B cell (primary cell): ENCODE measurements around the gene VWA7. TPM values are rescaled to one million over a fixed set of nuclear protein-coding genes. Genes with fewer than 3 reads are reported as not detected.

Experiments used
- ATAC-seq: fragments of 200-7000 bp; cut with Tn5 transposase; one replicate; pipeline ENCODE4 v1.10.0; 2021; ENCODE audit warnings: low read depth, mild to moderate bottlenecking, moderate number of reproducible peaks, moderate library complexity
- CTCF ChIA-PET: fragments of 350-600 bp; sonication (Branson Sonifier 250); formaldehyde crosslinking; loops from one replicate; lab custom pipeline; 2021; ENCODE audit warnings: antibody characterized with exemption, inconsistent platforms; lab: Charles Lee
- POLR2A ChIA-PET: fragments of 350-600 bp; sonication (Branson Sonifier 250); formaldehyde crosslinking; loops from one replicate; lab custom pipeline; 2021; ENCODE audit warnings: antibody characterized with exemption; lab: Charles Lee
- DNase-seq: peaks from one replicate; pipeline ENCODE4 v3.0.0; 2013
- H2AFZ ChIP-seq: 2 replicates; pipeline ENCODE4 v1.6.1; 2012; ENCODE audit warnings: mild to moderate bottlenecking, low read depth, low read length; ENCODE audit not compliant: insufficient read depth, poor library complexity, severe bottlenecking
- H3K27ac ChIP-seq, 2 donors: 1 replicate in 1 of 2; 2 replicates in 1 of 2; pipeline ENCODE4 v1.5.1; 2012 to 2013; ENCODE audit warnings: low read length in 2 of 2, mild to moderate bottlenecking in 2 of 2, moderate library complexity in 1 of 2
- H3K27me3 ChIP-seq, 4 experiments: fragments of 200-600 bp in 1 of 4; sonication (generic) in 1 of 4; replicated peaks in 1 of 4; 1 replicate in 2 of 4; 2 replicates in 2 of 4; pipeline versions ENCODE4 v1.6.1 to v1.7.0; 2013 to 2016; ENCODE audit warnings: low read length in 3 of 4, mild to moderate bottlenecking in 2 of 4, mixed read lengths in 1 of 4, moderate library complexity in 1 of 4; ENCODE audit not compliant: insufficient read depth in 4 of 4, control insufficient read depth in 3 of 4; ENCODE audit errors: control extremely low read depth in 1 of 4
- H3K36me3 ChIP-seq, 2 experiments: replicated peaks in 1 of 2; 1 replicate in 1 of 2; 2 replicates in 1 of 2; pipeline versions ENCODE4 v1.6.1 to v1.7.1; 2013; ENCODE audit warnings: low read length in 1 of 2; ENCODE audit not compliant: insufficient read depth in 2 of 2, control insufficient read depth in 1 of 2; ENCODE audit errors: control extremely low read depth in 1 of 2, extremely low read depth in 1 of 2
- H3K4me1 ChIP-seq, 2 donors: fragments of 200-600 bp in 1 of 2; sonication (generic) in 1 of 2; 1 replicate in 1 of 2; 2 replicates in 1 of 2; pipeline versions ENCODE4 v1.5.1 to v1.6.1; 2013 to 2017; ENCODE audit warnings: low read length in 2 of 2; ENCODE audit not compliant: control insufficient read depth in 2 of 2, insufficient read depth in 2 of 2
- H3K4me2 ChIP-seq: replicated peaks from 2 replicates; pipeline ENCODE3; 2012; ENCODE audit warnings: mild to moderate bottlenecking, low read depth, low read length; ENCODE audit not compliant: poor library complexity, severe bottlenecking
- H3K4me3 ChIP-seq, 5 experiments: fragments of 200-600 bp in 1 of 5; sonication (generic) in 1 of 5; 1 replicate in 3 of 5; 2 replicates in 2 of 5; pipeline versions ENCODE4 v1.5.1 to v1.7.0; 2011 to 2016; ENCODE audit warnings: low read length in 4 of 5, mild to moderate bottlenecking in 4 of 5, low read depth in 2 of 5, control low read depth in 1 of 5, moderate library complexity in 1 of 5; ENCODE audit not compliant: insufficient read depth in 1 of 5; ENCODE audit errors: control extremely low read depth in 1 of 5, extremely low read depth in 1 of 5
- H3K79me2 ChIP-seq: fragments of 200-600 bp; sonication (generic); one replicate; pipeline ENCODE4 v1.6.0; 2016; ENCODE audit warnings: low read length; ENCODE audit not compliant: control insufficient read depth, insufficient read depth
- H3K9ac ChIP-seq: fragments of 200-600 bp; sonication (generic); 2 replicates; pipeline ENCODE4 v1.6.1; 2017; ENCODE audit warnings: mild to moderate bottlenecking, low read length, moderate library complexity
- H3K9me3 ChIP-seq, 3 donors: one replicate each; pipeline versions ENCODE4 v1.6.1 to v1.7.1; 2013; ENCODE audit warnings: low read length in 2 of 3; ENCODE audit not compliant: control insufficient read depth in 2 of 3, insufficient read depth in 1 of 3; ENCODE audit errors: control extremely low read depth in 1 of 3
- H4K20me1 ChIP-seq: 2 replicates; pipeline ENCODE4 v1.6.0; 2012; ENCODE audit warnings: mild to moderate bottlenecking, low read length; ENCODE audit not compliant: insufficient read depth, control insufficient read depth, poor library complexity, severe bottlenecking
- H3K27ac Mint-ChIP-seq: one replicate; pipeline ENCODE4 v1.8.0; 2021; ENCODE audit warnings: mixed read lengths
- H3K27me3 Mint-ChIP-seq: one replicate; pipeline ENCODE4 v1.8.0; 2021; ENCODE audit warnings: mixed read lengths
- H3K4me1 Mint-ChIP-seq: one replicate; pipeline ENCODE4 v1.8.0; 2021; ENCODE audit warnings: mixed read lengths
- H3K4me3 Mint-ChIP-seq: one replicate; pipeline ENCODE4 v1.8.0; 2021; ENCODE audit warnings: mixed read lengths
- H3K9me3 Mint-ChIP-seq: one replicate; pipeline ENCODE4 v1.8.0; 2022; ENCODE audit warnings: mixed read lengths; ENCODE audit not compliant: insufficient read depth
- CTCF ChIP-seq: fragments of 200-600 bp; IDR thresholded peaks from one replicate; pipeline ENCODE4 v1.8.0; 2022; ENCODE audit warnings: antibody characterized with exemption, mild to moderate bottlenecking
- EZH2 ChIP-seq: IDR thresholded peaks from 2 replicates; pipeline ENCODE4 v1.6.1; 2012; ENCODE audit warnings: borderline replicate concordance, low read depth, mild to moderate bottlenecking, moderate library complexity, low read length; ENCODE audit not compliant: insufficient read depth, poor library complexity, severe bottlenecking
- WGBS: methylation state at CpG from one replicate; pipeline ENCODE4 v1.1.5; 2013; ENCODE audit warnings: missing lambda C conversion rate; ENCODE audit not compliant: insufficient coverage; 5-methylcytosine and 5-hydroxymethylcytosine counted together
- intact Hi-C: fragments of 100-400 bp; cut with micrococcal nuclease; formaldehyde crosslinking; loops from one replicate; pipeline ENCODE4 v1.10.0; 2022
- polyA plus RNA-seq: library from polyadenylated mRNA; depleted of rRNA; stranded (reverse); fragments of >200 nt; gene quantifications from 2 replicates; pipeline ENCODE4 v1.2.3, GENCODE V29; 2012
- total RNA-seq, 2 donors: library from RNA; stranded (reverse); fragments of 120-200 nt in 1 of 2; gene quantifications; 1 replicate in 1 of 2; 2 replicates in 1 of 2; pipeline versions ENCODE4 v1.2.3 to v1.2.4, GENCODE V29; 2013 to 2022

Gene VWA7
- total and polyA plus RNA-seq, 2 donors (not counting 1 experiment from before 2014, with no cell fraction given) = 5.2 to 6.0 TPM

GRCh38 chr6:31767096-31767645 lies 10.0 kb downstream of the VWA7 start:
- Histone ChIP-seq H2AFZ (no peak overlapping the region), H3K9ac (no peak overlapping the region), H3K4me1 (peaks cover 0 to 2% of the 10 kb centered on the region in 2 donors), H3K4me2 (no peak overlapping the region), H4K20me1 (no peaks in the 10 kb centered on the region), H3K27me3 (no peaks in the 10 kb centered on the region), H3K36me3 (peaks cover 0 to 3% of the 10 kb centered on the region in 2 experiments), H3K79me2 (no peaks in the 10 kb centered on the region), H3K9me3 (no peaks in the 10 kb centered on the region), H3K4me3 (no peak overlapping the region), H3K27ac (no peak overlapping the region)
- TF ChIP-seq CTCF = no peak
- TF ChIP-seq EZH2 = no peak
- intact Hi-C loops = no loop called here
- H3K27me3 Mint-ChIP-seq = no peaks in the 10 kb centered on the region
- H3K4me1 Mint-ChIP-seq = peaks cover 9% of the 10 kb centered on the region
- ChIA-PET POLR2A (interaction anchor here (0.5 kb wide), 1 partner anchor 1557 kb away, joined by 4 read pairs; no protein-coding TSS in a partner anchor), CTCF (interaction anchor here (4.5 kb wide), 1 partner anchor 29 kb away, joined by 51 read pairs; the partner anchor contains the start of genes CLIC1 and MSH5)
- H3K9me3 Mint-ChIP-seq = no peaks in the 10 kb centered on the region
- WGBS = 100% methylated on average over 3 of the region's 6 CpGs
- H3K4me3 Mint-ChIP-seq = no peak overlapping the region
- no peak for DNase-seq
- ATAC-seq = no peak
- no peak overlapping the region for H3K27ac Mint-ChIP-seq
